Mesendoderm (in vitro differentiated cells): Measurements from ENCODE around the gene KRTAP10-10.
"Not testable (repeated sequence)": the region's sequence is repeated elsewhere in the genome, so short reads cannot be mapped to it uniquely, and the experiment has no call there.

Source experiments
- DNase-seq: peaks from one replicate; pipeline ENCODE4 v3.0.0; 2013
- H2AK5ac ChIP-seq: 2 replicates; pipeline ENCODE4 v1.6.1; 2013; ENCODE audit warnings: low read length, inconsistent platforms
- H2BK120ac ChIP-seq: 2 replicates; pipeline ENCODE4 v1.6.1; 2013; ENCODE audit warnings: low read depth, mild to moderate bottlenecking, low read length, moderate library complexity, mixed read lengths
- H2BK15ac ChIP-seq: replicated peaks from 2 replicates; pipeline ENCODE4 v1.6.1; 2013; ENCODE audit warnings: low read depth, mild to moderate bottlenecking, moderate library complexity
- H2BK5ac ChIP-seq: 2 replicates; pipeline ENCODE4 v1.6.1; 2013; ENCODE audit warnings: low read length, inconsistent platforms
- H3K18ac ChIP-seq: 2 replicates; pipeline ENCODE4 v1.6.1; 2013; ENCODE audit warnings: mild to moderate bottlenecking, low read length, mixed read lengths
- H3K23ac ChIP-seq: one replicate; pipeline ENCODE4 v1.6.1; 2013; ENCODE audit warnings: low read length
- H3K27ac ChIP-seq: 2 replicates; pipeline ENCODE4 v1.5.1; 2013; ENCODE audit warnings: low read depth, mild to moderate bottlenecking, inconsistent platforms, low read length, moderate library complexity
- H3K27me3 ChIP-seq: 2 replicates; pipeline ENCODE4 v1.6.1; 2013; ENCODE audit warnings: low read length, control low read depth, mild to moderate bottlenecking, inconsistent platforms; ENCODE audit not compliant: insufficient read depth, poor library complexity
- H3K36me3 ChIP-seq: 2 replicates; pipeline ENCODE4 v1.6.1; 2013; ENCODE audit warnings: low read length, inconsistent platforms; ENCODE audit not compliant: control insufficient read depth, insufficient read depth
- H3K4ac ChIP-seq: one replicate; pipeline ENCODE4 v1.6.1; 2013; ENCODE audit warnings: low read depth, mild to moderate bottlenecking, low read length, moderate library complexity
- H3K4me1 ChIP-seq: 2 replicates; pipeline ENCODE4 v1.6.1; 2013; ENCODE audit warnings: low read depth, low read length, inconsistent platforms; ENCODE audit not compliant: control insufficient read depth
- H3K4me2 ChIP-seq: 2 replicates; pipeline ENCODE4 v1.6.1; 2013; ENCODE audit warnings: low read length
- H3K4me3 ChIP-seq: 2 replicates; pipeline ENCODE4 v1.5.1; 2013; ENCODE audit warnings: mild to moderate bottlenecking, low read length
- H3K56ac ChIP-seq: one replicate; pipeline ENCODE4 v1.6.1; 2013; ENCODE audit warnings: low read length
- H3K79me1 ChIP-seq: 2 replicates; pipeline ENCODE4 v1.6.1; 2013; ENCODE audit warnings: low read length, inconsistent platforms
- H3K79me2 ChIP-seq: 2 replicates; pipeline ENCODE4 v1.6.1; 2013; ENCODE audit warnings: mild to moderate bottlenecking, low read length; ENCODE audit not compliant: control insufficient read depth, insufficient read depth
- H3K9ac ChIP-seq: 2 replicates; pipeline ENCODE4 v1.6.1; 2013; ENCODE audit warnings: low read length, inconsistent platforms
- H4K5ac ChIP-seq: one replicate; pipeline ENCODE4 v1.6.1; 2013; ENCODE audit warnings: low read length
- H4K8ac ChIP-seq: one replicate; pipeline ENCODE4 v1.6.1; 2013; ENCODE audit warnings: low read depth, mild to moderate bottlenecking, control low read depth, low read length, moderate library complexity
- WGBS: extraction: QIAGEN DNeasy Blood & Tissue Kit; methylation state at CpG from one replicate; pipeline ENCODE4 v1.1.7; 2013; ENCODE audit warnings: low lambda C conversion rate, missing lambda C conversion rate; ENCODE audit not compliant: insufficient coverage; ENCODE audit errors: extremely low coverage; 5-methylcytosine and 5-hydroxymethylcytosine counted together

Gene KRTAP10-10

GRCh38 chr21:44657635-44658540 lies 20.7 kb downstream of the KRTAP10-10 start, which contains the start of gene KRTAP12-3:
Gene KRTAP12-3, plus strand, starts transcription at chr21:44657932. Its CDS starts 48 bp downstream, at chr21:44657980.
- Histone ChIP-seq H3K23ac (no peak within 1 kb of the TSS), H3K4me1 (peaks cover 2% of the 10 kb centered on the region), H4K8ac (no peak within 1 kb of the TSS), H3K27ac (no peak within 1 kb of the TSS), H3K27me3 (no peaks in the 10 kb centered on the region), H3K79me1 (no peaks in the 10 kb centered on the region), H3K36me3 (no peaks in the 10 kb centered on the region), H2AK5ac (no peak within 1 kb of the TSS), H3K56ac (no peak within 1 kb of the TSS), H2BK120ac (no peak within 1 kb of the TSS), H3K9ac (no peak within 1 kb of the TSS), H3K4ac (no peak within 1 kb of the TSS), H2BK5ac (no peak within 1 kb of the TSS), H3K79me2 (no peaks in the 10 kb centered on the region), H3K4me3 (no peak within 1 kb of the TSS), H3K4me2 (no peak within 1 kb of the TSS), H2BK15ac (no peak within 1 kb of the TSS), H3K18ac (no peak within 1 kb of the TSS), H4K5ac (no peak within 1 kb of the TSS)
- no peak for DNase-seq
- WGBS = no CpG with 5 or more reads among the region's 26 CpGs

- Histone ChIP-seq H3K79me1 (no peaks in the 10 kb centered on the region), H3K4me2 (no peak overlapping the region), H2BK120ac (no peak overlapping the region), H3K4me3 (no peak overlapping the region), H3K79me2 (no peaks in the 10 kb centered on the region), H4K8ac (no peak overlapping the region), H3K18ac (no peak overlapping the region), H3K4ac (no peak overlapping the region), H3K27me3 (no peaks in the 10 kb centered on the region), H4K5ac (no peak overlapping the region), H2AK5ac (no peak overlapping the region), H3K27ac (no peak overlapping the region), H3K56ac (no peak overlapping the region), H2BK5ac (no peak overlapping the region), H3K36me3 (no peaks in the 10 kb centered on the region), H3K4me1 (peaks cover 2% of the 10 kb centered on the region), H3K9ac (no peak overlapping the region), H2BK15ac (no peak overlapping the region), H3K23ac (no peak overlapping the region)
- DNase-seq = no peak
- WGBS = no CpG with 5 or more reads among the region's 5 CpGs
Measured at GRCh38 chr21:44658541-44658910, 21.4 kb downstream of the KRTAP10-10 start.

GRCh38 chr21:44658913-44659595 lies 21.9 kb downstream of the KRTAP10-10 start:
- Histone ChIP-seq H2BK5ac (no peak overlapping the region), H2BK120ac (no peak overlapping the region), H4K5ac (no peak overlapping the region), H3K27me3 (no peaks in the 10 kb centered on the region), H2AK5ac (peak overlapping the region; percentile 82), H3K79me2 (no peaks in the 10 kb centered on the region), H3K79me1 (no peaks in the 10 kb centered on the region), H3K23ac (no peak overlapping the region), H3K36me3 (no peaks in the 10 kb centered on the region), H3K4ac (no peak overlapping the region), H4K8ac (no peak overlapping the region), H3K18ac (no peak overlapping the region), H3K9ac (no peak overlapping the region), H3K4me3 (no peak overlapping the region), H3K27ac (no peak overlapping the region), H3K56ac (peak overlapping the region; percentile 70), H3K4me2 (no peak overlapping the region), H3K4me1 (peaks cover 2% of the 10 kb centered on the region), H2BK15ac (no peak overlapping the region)
- no peak for DNase-seq
- no CpG with 5 or more reads among the region's 11 CpGs for WGBS

GRCh38 chr21:44661567-44661966 lies 24.4 kb downstream of the KRTAP10-10 start:
- H3K27me3 ChIP-seq, H2AK5ac ChIP-seq, H3K4me3 ChIP-seq, H3K4me1 ChIP-seq, H3K23ac ChIP-seq, H4K8ac ChIP-seq, H2BK15ac ChIP-seq, H4K5ac ChIP-seq, H3K56ac ChIP-seq, H3K79me2 ChIP-seq, H3K18ac ChIP-seq, H3K79me1 ChIP-seq, H3K27ac ChIP-seq, H3K4me2 ChIP-seq, H2BK120ac ChIP-seq, H2BK5ac ChIP-seq, H3K36me3 ChIP-seq, H3K4ac ChIP-seq, H3K9ac ChIP-seq: not testable (repeated sequence)
- WGBS = no CpG with 5 or more reads among the region's 7 CpGs
- DNase-seq = peak; percentile 58

GRCh38 chr21:44664691-44665090 lies 27.5 kb downstream of the KRTAP10-10 start:
- Histone ChIP-seq H2BK120ac (no peak overlapping the region), H3K79me2 (no peaks in the 10 kb centered on the region), H3K4me3 (no peak overlapping the region), H3K18ac (no peak overlapping the region), H3K27ac (no peak overlapping the region), H4K8ac (no peak overlapping the region), H3K56ac (no peak overlapping the region), H3K23ac (no peak overlapping the region), H3K4me1 (no peaks in the 10 kb centered on the region), H3K79me1 (no peaks in the 10 kb centered on the region), H3K36me3 (no peaks in the 10 kb centered on the region), H2BK15ac (no peak overlapping the region), H4K5ac (no peak overlapping the region), H2AK5ac (no peak overlapping the region), H3K4me2 (no peak overlapping the region), H3K4ac (no peak overlapping the region), H3K27me3 (no peaks in the 10 kb centered on the region), H3K9ac (no peak overlapping the region), H2BK5ac (no peak overlapping the region)
- WGBS = no CpG with 5 or more reads among the region's 5 CpGs
- DNase-seq = no peak
